LNCaP clone FGC (cell line): Measurements from ENCODE around the gene RGS2.

Experiments used
- DNase-seq: peaks from one replicate; pipeline ENCODE4 v3.0.0-alpha.2; 2011; ENCODE audit warnings: low read depth
- H3K4me3 ChIP-seq: 2 replicates; pipeline ENCODE4 v1.5.1; 2011; ENCODE audit warnings: mild to moderate bottlenecking, low read depth, low read length, control low read depth
- TF ChIP-seq, protein P1 (sequence below): IDR thresholded peaks from 2 replicates; pipeline ENCODE4 v1.5.1; 2012; ENCODE audit warnings: mild to moderate bottlenecking; ENCODE audit not compliant: control insufficient read depth, insufficient read depth; ENCODE audit errors: extremely low read depth

Gene RGS2

DNA sequence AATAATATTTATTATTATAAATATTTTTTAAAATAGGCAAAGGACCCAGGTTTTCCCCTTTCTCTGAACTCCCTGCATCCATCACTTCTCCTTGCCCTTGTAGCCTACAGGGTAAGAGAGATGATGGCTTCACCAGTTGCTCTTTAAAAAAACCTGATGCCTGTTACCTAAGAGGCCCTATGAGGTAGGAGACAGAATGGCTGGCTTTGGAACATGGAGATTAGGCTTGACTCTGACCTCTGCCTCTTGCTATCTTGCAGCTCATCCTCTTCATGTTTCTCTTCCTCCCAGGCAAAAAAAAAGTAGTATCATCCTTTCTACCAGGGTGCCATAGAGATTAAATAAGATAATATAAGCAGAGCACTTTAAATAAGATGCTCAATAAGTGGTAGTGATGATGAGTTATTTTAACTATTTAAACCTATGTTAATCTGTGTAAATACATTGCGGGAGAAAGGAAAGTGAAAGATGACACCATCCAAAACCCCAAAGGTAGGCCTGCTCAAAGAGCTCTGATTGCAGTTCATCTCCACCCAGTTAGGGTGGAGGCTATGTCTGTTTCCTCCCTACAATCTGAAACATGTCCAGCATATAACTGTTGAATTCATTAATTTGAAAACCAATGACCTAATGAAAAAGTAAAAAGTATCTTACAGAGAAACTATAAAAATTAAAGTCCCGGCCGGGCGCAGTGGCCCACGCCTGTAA lies 51.8 kb downstream of the RGS2 start:
- no peak for DNase-seq
- TF ChIP-seq, protein P1, sequence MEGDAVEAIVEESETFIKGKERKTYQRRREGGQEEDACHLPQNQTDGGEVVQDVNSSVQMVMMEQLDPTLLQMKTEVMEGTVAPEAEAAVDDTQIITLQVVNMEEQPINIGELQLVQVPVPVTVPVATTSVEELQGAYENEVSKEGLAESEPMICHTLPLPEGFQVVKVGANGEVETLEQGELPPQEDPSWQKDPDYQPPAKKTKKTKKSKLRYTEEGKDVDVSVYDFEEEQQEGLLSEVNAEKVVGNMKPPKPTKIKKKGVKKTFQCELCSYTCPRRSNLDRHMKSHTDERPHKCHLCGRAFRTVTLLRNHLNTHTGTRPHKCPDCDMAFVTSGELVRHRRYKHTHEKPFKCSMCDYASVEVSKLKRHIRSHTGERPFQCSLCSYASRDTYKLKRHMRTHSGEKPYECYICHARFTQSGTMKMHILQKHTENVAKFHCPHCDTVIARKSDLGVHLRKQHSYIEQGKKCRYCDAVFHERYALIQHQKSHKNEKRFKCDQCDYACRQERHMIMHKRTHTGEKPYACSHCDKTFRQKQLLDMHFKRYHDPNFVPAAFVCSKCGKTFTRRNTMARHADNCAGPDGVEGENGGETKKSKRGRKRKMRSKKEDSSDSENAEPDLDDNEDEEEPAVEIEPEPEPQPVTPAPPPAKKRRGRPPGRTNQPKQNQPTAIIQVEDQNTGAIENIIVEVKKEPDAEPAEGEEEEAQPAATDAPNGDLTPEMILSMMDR, result no peak
- H3K4me3 ChIP-seq, result no peak overlapping the region

DNA sequence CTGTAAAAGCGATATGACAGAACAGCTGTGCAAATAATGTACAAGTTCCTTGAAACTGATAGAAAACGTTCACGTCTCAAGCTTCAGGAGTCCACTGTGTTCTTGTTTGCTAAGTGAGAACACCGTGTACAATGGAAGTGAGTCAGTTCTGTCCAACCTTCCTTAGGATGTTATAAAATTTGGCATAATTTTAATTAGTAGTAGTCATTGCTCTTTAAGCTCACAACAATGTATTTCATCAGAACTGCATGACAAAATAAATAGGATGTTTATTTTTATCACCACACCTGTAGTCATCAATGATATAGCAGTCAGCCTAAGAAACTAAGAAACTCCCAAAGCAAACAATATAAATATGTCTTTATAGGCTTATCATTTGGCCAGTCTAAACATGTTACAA lies 53.0 kb downstream of the RGS2 start:
- peak; percentile 98 for DNase-seq
- no peak overlapping the region for H3K4me3 ChIP-seq
- TF ChIP-seq, protein P1, result no peak
